ENCODE data around the gene RNF144B.

The RNF144B gene

GRCh38 chr6:18387061-18387721 is at the start of gene RNF144B:
Gene RNF144B, plus strand, starts transcription at chr6:18387350. Its CDS starts 12,185 bp downstream, at chr6:18399535.
- H3K4me1 ChIP-seq (ENCODE audit: control insufficient read depth, insufficient read depth, low read length) = peaks cover 14% of the 10 kb centered on the region
- H3K4me3 ChIP-seq (ENCODE audit: low read length in 2 of 2) = peak within 1 kb of the TSS; percentile 85 to 90
- H3K27me3 ChIP-seq (ENCODE audit: control insufficient read depth in 1 of 2, insufficient read depth in 2 of 2, low read length in 2 of 2) = no peaks in the 10 kb centered on the region
- H3K27ac ChIP-seq (ENCODE audit: low read length) = peak within 1 kb of the TSS; percentile 24
- H3K9ac ChIP-seq (ENCODE audit: low read length in 2 of 2) = peak within 1 kb of the TSS; percentile 66 to 70
- no peaks in the 10 kb centered on the region for H3K36me3 ChIP-seq (ENCODE audit: control insufficient read depth in 2 of 2, insufficient read depth in 2 of 2, low read length in 2 of 2)
- H3K9me3 ChIP-seq (ENCODE audit: control insufficient read depth in 2 of 2, low read length in 2 of 2) = no peaks in the 10 kb centered on the region

GRCh38 chr6:18339599-18339998 is 47.6 kb upstream of the RNF144B start:
- H3K9me3 ChIP-seq (ENCODE audit: control insufficient read depth in 2 of 2, low read length in 2 of 2) = no peaks in the 10 kb centered on the region
- H3K9ac ChIP-seq (ENCODE audit: low read length in 2 of 2) = no peak overlapping the region
- no peaks in the 10 kb centered on the region for H3K27me3 ChIP-seq (ENCODE audit: control insufficient read depth in 1 of 2, insufficient read depth in 2 of 2, low read length in 2 of 2)
- no peaks in the 10 kb centered on the region for H3K4me1 ChIP-seq (ENCODE audit: control insufficient read depth, insufficient read depth, low read length)
- no peak overlapping the region for H3K4me3 ChIP-seq (ENCODE audit: low read length in 2 of 2)
- no peaks in the 10 kb centered on the region for H3K36me3 ChIP-seq (ENCODE audit: control insufficient read depth in 2 of 2, insufficient read depth in 2 of 2, low read length in 2 of 2)
- H3K27ac ChIP-seq (ENCODE audit: low read length) = no peak overlapping the region

GRCh38 chr6:18340781-18341551 is 46.2 kb upstream of the RNF144B start:
- H3K4me3 ChIP-seq (ENCODE audit: low read length in 2 of 2) = no peak overlapping the region
- no peaks in the 10 kb centered on the region for H3K27me3 ChIP-seq (ENCODE audit: control insufficient read depth in 1 of 2, insufficient read depth in 2 of 2, low read length in 2 of 2)
- H3K27ac ChIP-seq (ENCODE audit: low read length) = no peak overlapping the region

GRCh38 chr6:18342223-18342622 is 44.9 kb upstream of the RNF144B start:
- Histone ChIP-seq H3K27ac (ENCODE audit: low read length) (no peak overlapping the region), H3K27me3 (ENCODE audit: control insufficient read depth in 1 of 2, insufficient read depth in 2 of 2, low read length in 2 of 2) (no peaks in the 10 kb centered on the region), H3K36me3 (ENCODE audit: control insufficient read depth in 2 of 2, insufficient read depth in 2 of 2, low read length in 2 of 2) (no peaks in the 10 kb centered on the region), H3K9me3 (ENCODE audit: control insufficient read depth in 2 of 2, low read length in 2 of 2) (no peaks in the 10 kb centered on the region), H3K9ac (ENCODE audit: low read length in 2 of 2) (no peak overlapping the region), H3K4me3 (ENCODE audit: low read length in 2 of 2) (no peak overlapping the region), H3K4me1 (ENCODE audit: control insufficient read depth, insufficient read depth, low read length) (no peaks in the 10 kb centered on the region)

More at GRCh38 chr6:18340781-18341551, 46.2 kb upstream of the RNF144B start:
- Histone ChIP-seq H3K9ac (ENCODE audit: low read length in 2 of 2) (no peak overlapping the region), H3K9me3 (ENCODE audit: control insufficient read depth in 2 of 2, low read length in 2 of 2) (no peaks in the 10 kb centered on the region), H3K4me1 (ENCODE audit: control insufficient read depth, insufficient read depth, low read length) (no peaks in the 10 kb centered on the region), H3K36me3 (ENCODE audit: control insufficient read depth in 2 of 2, insufficient read depth in 2 of 2, low read length in 2 of 2) (no peaks in the 10 kb centered on the region)

GRCh38 chr6:18343741-18344140 is 43.4 kb upstream of the RNF144B start:
- H3K4me3 ChIP-seq (ENCODE audit: low read length in 2 of 2) = no peak overlapping the region
- no peaks in the 10 kb centered on the region for H3K4me1 ChIP-seq (ENCODE audit: control insufficient read depth, insufficient read depth, low read length)
- H3K9me3 ChIP-seq (ENCODE audit: control insufficient read depth in 2 of 2, low read length in 2 of 2) = no peaks in the 10 kb centered on the region
- no peaks in the 10 kb centered on the region for H3K27me3 ChIP-seq (ENCODE audit: control insufficient read depth in 1 of 2, insufficient read depth in 2 of 2, low read length in 2 of 2)
- H3K27ac ChIP-seq (ENCODE audit: low read length) = no peak overlapping the region
- no peak overlapping the region for H3K9ac ChIP-seq (ENCODE audit: low read length in 2 of 2)
- no peaks in the 10 kb centered on the region for H3K36me3 ChIP-seq (ENCODE audit: control insufficient read depth in 2 of 2, insufficient read depth in 2 of 2, low read length in 2 of 2)

- no peaks in the 10 kb centered on the region for H3K36me3 ChIP-seq (ENCODE audit: control insufficient read depth in 2 of 2, insufficient read depth in 2 of 2, low read length in 2 of 2)
- H3K27me3 ChIP-seq (ENCODE audit: control insufficient read depth in 1 of 2, insufficient read depth in 2 of 2, low read length in 2 of 2) = no peaks in the 10 kb centered on the region
- no peak overlapping the region for H3K4me3 ChIP-seq (ENCODE audit: low read length in 2 of 2)
- H3K9me3 ChIP-seq (ENCODE audit: control insufficient read depth in 2 of 2, low read length in 2 of 2) = no peaks in the 10 kb centered on the region
- H3K9ac ChIP-seq (ENCODE audit: low read length in 2 of 2) = no peak overlapping the region
- H3K27ac ChIP-seq (ENCODE audit: low read length) = no peak overlapping the region
- no peaks in the 10 kb centered on the region for H3K4me1 ChIP-seq (ENCODE audit: control insufficient read depth, insufficient read depth, low read length)
Observed at GRCh38 chr6:18347021-18347577, 40.1 kb upstream of the RNF144B start.

GRCh38 chr6:18347866-18348265 is 39.3 kb upstream of the RNF144B start:
- H3K36me3 ChIP-seq (ENCODE audit: control insufficient read depth in 2 of 2, insufficient read depth in 2 of 2, low read length in 2 of 2) = no peaks in the 10 kb centered on the region
- no peak overlapping the region for H3K4me3 ChIP-seq (ENCODE audit: low read length in 2 of 2)
- no peaks in the 10 kb centered on the region for H3K27me3 ChIP-seq (ENCODE audit: control insufficient read depth in 1 of 2, insufficient read depth in 2 of 2, low read length in 2 of 2)
- H3K4me1 ChIP-seq (ENCODE audit: control insufficient read depth, insufficient read depth, low read length) = no peaks in the 10 kb centered on the region
- H3K9me3 ChIP-seq (ENCODE audit: control insufficient read depth in 2 of 2, low read length in 2 of 2) = no peaks in the 10 kb centered on the region
- no peak overlapping the region for H3K27ac ChIP-seq (ENCODE audit: low read length)
- no peak overlapping the region for H3K9ac ChIP-seq (ENCODE audit: low read length in 2 of 2)

GRCh38 chr6:18349386-18349785 is 37.8 kb upstream of the RNF144B start:
- Histone ChIP-seq H3K36me3 (ENCODE audit: control insufficient read depth in 2 of 2, insufficient read depth in 2 of 2, low read length in 2 of 2) (no peaks in the 10 kb centered on the region), H3K27me3 (ENCODE audit: control insufficient read depth in 1 of 2, insufficient read depth in 2 of 2, low read length in 2 of 2) (no peaks in the 10 kb centered on the region), H3K27ac (ENCODE audit: low read length) (no peak overlapping the region), H3K9me3 (ENCODE audit: control insufficient read depth in 2 of 2, low read length in 2 of 2) (no peaks in the 10 kb centered on the region), H3K9ac (ENCODE audit: low read length in 2 of 2) (no peak overlapping the region), H3K4me1 (ENCODE audit: control insufficient read depth, insufficient read depth, low read length) (no peaks in the 10 kb centered on the region), H3K4me3 (ENCODE audit: low read length in 2 of 2) (no peak overlapping the region)

GRCh38 chr6:18350271-18350670 is 36.9 kb upstream of the RNF144B start:
- H3K4me3 ChIP-seq (ENCODE audit: low read length in 2 of 2) = no peak overlapping the region
- no peak overlapping the region for H3K9ac ChIP-seq (ENCODE audit: low read length in 2 of 2)
- H3K27ac ChIP-seq (ENCODE audit: low read length) = no peak overlapping the region
- H3K36me3 ChIP-seq (ENCODE audit: control insufficient read depth in 2 of 2, insufficient read depth in 2 of 2, low read length in 2 of 2) = no peaks in the 10 kb centered on the region
- H3K4me1 ChIP-seq (ENCODE audit: control insufficient read depth, insufficient read depth, low read length) = no peaks in the 10 kb centered on the region
- H3K9me3 ChIP-seq (ENCODE audit: control insufficient read depth in 2 of 2, low read length in 2 of 2) = no peaks in the 10 kb centered on the region
- H3K27me3 ChIP-seq (ENCODE audit: control insufficient read depth in 1 of 2, insufficient read depth in 2 of 2, low read length in 2 of 2) = no peaks in the 10 kb centered on the region

GRCh38 chr6:18350712-18351111 is 36.4 kb upstream of the RNF144B start:
- Histone ChIP-seq H3K27me3 (ENCODE audit: control insufficient read depth in 1 of 2, insufficient read depth in 2 of 2, low read length in 2 of 2) (no peaks in the 10 kb centered on the region), H3K4me1 (ENCODE audit: control insufficient read depth, insufficient read depth, low read length) (no peaks in the 10 kb centered on the region), H3K36me3 (ENCODE audit: control insufficient read depth in 2 of 2, insufficient read depth in 2 of 2, low read length in 2 of 2) (no peaks in the 10 kb centered on the region)

GRCh38 chr6:18352001-18352400 is 35.1 kb upstream of the RNF144B start:
- Histone ChIP-seq H3K4me1 (ENCODE audit: control insufficient read depth, insufficient read depth, low read length) (no peaks in the 10 kb centered on the region), H3K27ac (ENCODE audit: low read length) (no peak overlapping the region)

More at GRCh38 chr6:18350712-18351111, 36.4 kb upstream of the RNF144B start:
- Histone ChIP-seq H3K9ac (ENCODE audit: low read length in 2 of 2) (no peak overlapping the region), H3K27ac (ENCODE audit: low read length) (no peak overlapping the region), H3K9me3 (ENCODE audit: control insufficient read depth in 2 of 2, low read length in 2 of 2) (no peaks in the 10 kb centered on the region), H3K4me3 (ENCODE audit: low read length in 2 of 2) (no peak overlapping the region)

More at GRCh38 chr6:18352001-18352400, 35.1 kb upstream of the RNF144B start:
- Histone ChIP-seq H3K4me3 (ENCODE audit: low read length in 2 of 2) (no peak overlapping the region), H3K27me3 (ENCODE audit: control insufficient read depth in 1 of 2, insufficient read depth in 2 of 2, low read length in 2 of 2) (no peaks in the 10 kb centered on the region), H3K9ac (ENCODE audit: low read length in 2 of 2) (no peak overlapping the region), H3K36me3 (ENCODE audit: control insufficient read depth in 2 of 2, insufficient read depth in 2 of 2, low read length in 2 of 2) (no peaks in the 10 kb centered on the region), H3K9me3 (ENCODE audit: control insufficient read depth in 2 of 2, low read length in 2 of 2) (no peaks in the 10 kb centered on the region)

Data from stomach smooth muscle (tissue), 2 donors.